HepG2 (cell line): ENCODE data around the gene SPHK2. TPM values are rescaled to one million over a fixed set of nuclear protein-coding genes. Genes with fewer than 3 reads are reported as not detected.

Experiments
- ARNT2 ChIP-seq: sonication (generic); formaldehyde crosslinking; IDR thresholded peaks from 2 replicates; pipeline ENCODE4 v1.8.0; 2022; ENCODE audit warnings: mild to moderate bottlenecking, low read depth, missing genetic modification reagents, moderate library complexity
- CC2D1A ChIP-seq: sonication (generic); formaldehyde crosslinking; IDR thresholded peaks from 2 replicates; pipeline ENCODE4 v1.8.1; 2023; ENCODE audit warnings: mild to moderate bottlenecking, missing genetic modification reagents
- CHD4 ChIP-seq: fragments of 200-600 bp; sonication (generic); IDR thresholded peaks from 2 replicates; pipeline ENCODE4 v1.7.0; 2017; ENCODE audit warnings: mild to moderate bottlenecking, low read length, borderline replicate concordance
- DNMT3B ChIP-seq: conservative IDR thresholded peaks from 2 replicates; pipeline ENCODE4 v1.6.1; 2016; ENCODE audit warnings: missing biosample characterization, control low read depth
- HIVEP1 ChIP-seq: sonication (generic); formaldehyde crosslinking; IDR thresholded peaks from 2 replicates; pipeline ENCODE4 v1.4.0; 2020; ENCODE audit warnings: mild to moderate bottlenecking, missing genetic modification reagents
- HNF4A ChIP-seq: sonication (generic); formaldehyde crosslinking; IDR thresholded peaks from 2 replicates; pipeline ENCODE4 v1.4.0; 2020; ENCODE audit warnings: missing genetic modification reagents
- IKZF4 ChIP-seq: sonication (generic); formaldehyde crosslinking; IDR thresholded peaks from 2 replicates; pipeline ENCODE4 v1.5.1; 2020; ENCODE audit warnings: borderline replicate concordance, mild to moderate bottlenecking, low read depth, missing genetic modification reagents; ENCODE audit errors: not compliant biosample characterization
- KLF13 ChIP-seq: sonication (generic); formaldehyde crosslinking; IDR thresholded peaks from 2 replicates; pipeline ENCODE4 v1.4.0; 2020; ENCODE audit warnings: mild to moderate bottlenecking, missing genetic modification reagents
- MEIS2 ChIP-seq: sonication (generic); formaldehyde crosslinking; IDR thresholded peaks from 2 replicates; pipeline ENCODE4 v1.9.0; 2021; ENCODE audit warnings: mild to moderate bottlenecking, missing genetic modification reagents
- NR2F2 ChIP-seq: IDR thresholded peaks from 2 replicates; pipeline ENCODE4 v1.6.1; 2012; ENCODE audit warnings: low read depth, inconsistent platforms, borderline replicate concordance
- PAF1 ChIP-seq: IDR thresholded peaks from 2 replicates; pipeline ENCODE4 v1.6.1; 2016; ENCODE audit warnings: missing genetic modification reagents, missing compliant biosample characterization
- PAX8 ChIP-seq: sonication (generic); formaldehyde crosslinking; IDR thresholded peaks from 2 replicates; pipeline ENCODE4 v1.8.0; 2022; ENCODE audit warnings: mild to moderate bottlenecking, missing genetic modification reagents, borderline replicate concordance
- SALL1 ChIP-seq: sonication (generic); formaldehyde crosslinking; IDR thresholded peaks from 2 replicates; pipeline ENCODE4 v1.8.0; 2022; ENCODE audit warnings: mild to moderate bottlenecking, missing genetic modification reagents
- SIN3B ChIP-seq: fragments of 150-350 bp; IDR thresholded peaks from 2 replicates; pipeline ENCODE4 v1.6.1; 2014; ENCODE audit warnings: low read length
- SNAPC2 ChIP-seq: sonication (generic); formaldehyde crosslinking; IDR thresholded peaks from 2 replicates; pipeline ENCODE4 v1.8.1; 2022; ENCODE audit warnings: mild to moderate bottlenecking, missing genetic modification reagents
- SNRNP70 ChIP-seq: fragments of 200-400 bp; formaldehyde crosslinking; IDR thresholded peaks from 2 replicates; pipeline ENCODE4 v1.6.1; 2017; ENCODE audit warnings: mild to moderate bottlenecking, low read depth, low read length, moderate library complexity
- SP1 ChIP-seq, 2 experiments: fragments of 450-650 bp in 1 of 2; sonication (generic) in 1 of 2; formaldehyde crosslinking in 1 of 2; IDR thresholded peaks; 2 replicates each; pipeline versions ENCODE4 v1.4.0 to v1.6.1; 2016 to 2020; ENCODE audit warnings: missing genetic modification reagents in 1 of 2
- TBP ChIP-seq: sonication (generic); formaldehyde crosslinking; IDR thresholded peaks from 2 replicates; pipeline ENCODE4 v1.5.0; 2020; ENCODE audit warnings: missing genetic modification reagents
- TBX2 ChIP-seq: sonication (generic); formaldehyde crosslinking; IDR thresholded peaks from 2 replicates; pipeline ENCODE4 v1.5.0; 2020; ENCODE audit warnings: missing genetic modification reagents, mild to moderate bottlenecking, borderline replicate concordance
- U2AF1 ChIP-seq: fragments of 200-400 bp; formaldehyde crosslinking; optimal IDR thresholded peaks from 2 replicates; pipeline ENCODE3; 2017; ENCODE audit warnings: mild to moderate bottlenecking, low read depth, low read length
- ZBTB7B ChIP-seq: sonication (generic); formaldehyde crosslinking; IDR thresholded peaks from 2 replicates; pipeline ENCODE4 v1.4.0; 2020; ENCODE audit warnings: missing genetic modification reagents
- ZFP37 ChIP-seq: sonication (generic); formaldehyde crosslinking; IDR thresholded peaks from 2 replicates; pipeline ENCODE4 v1.4.0; 2020; ENCODE audit warnings: missing genetic modification reagents, borderline replicate concordance
- ZNF672 ChIP-seq: sonication (generic); formaldehyde crosslinking; IDR thresholded peaks from 2 replicates; pipeline ENCODE4 v1.8.1; 2022; ENCODE audit warnings: missing genetic modification reagents
- polyA plus RNA-seq, 8 experiments: library from polyadenylated mRNA; depleted of rRNA in 3 of 8; stranded (reverse) in 7 of 8; unstranded in 1 of 8; fragments of >200 nt; fragmentation: Illumina TruSeq in 4 of 8; extraction: Trizol in 4 of 8; gene quantifications; 2 replicates each; pipeline versions ENCODE4 v1.2.1 to v1.2.3, GENCODE V29; 2011 to 2016; ENCODE audit warnings: low read depth in 4 of 8, missing spikeins in 1 of 8, mixed read lengths in 1 of 8; ENCODE audit not compliant: insufficient read depth in 1 of 8
- total RNA-seq, 5 experiments: library from RNA; depleted of rRNA; stranded (reverse); fragments of >200 nt; fragmentation: Illumina TruSeq; extraction: Trizol; gene quantifications; 2 replicates each; pipeline ENCODE4 v1.2.3, GENCODE V29; 2016; ENCODE audit warnings: low read depth in 1 of 5
- TF ChIP-seq, protein P1 (sequence below): sonication (generic); formaldehyde crosslinking; IDR thresholded peaks from 2 replicates; pipeline ENCODE4 v1.8.0; 2022; ENCODE audit warnings: mild to moderate bottlenecking, missing genetic modification reagents, borderline replicate concordance
- TF ChIP-seq, protein P2 (sequence below): sonication (generic); formaldehyde crosslinking; IDR thresholded peaks from 2 replicates; pipeline ENCODE4 v1.4.0; 2020; ENCODE audit warnings: missing genetic modification reagents
- TF ChIP-seq, protein P3 (sequence below): sonication (generic); formaldehyde crosslinking; IDR thresholded peaks from 2 replicates; pipeline ENCODE4 v1.4.0; 2020; ENCODE audit warnings: mild to moderate bottlenecking, missing genetic modification reagents
- TF ChIP-seq, protein P4 (sequence below): sonication (generic); formaldehyde crosslinking; IDR thresholded peaks from 2 replicates; pipeline ENCODE4 v1.8.0; 2022; ENCODE audit warnings: missing genetic modification reagents, low read depth, mild to moderate bottlenecking, borderline replicate concordance

Gene SPHK2
- total and polyA plus RNA-seq, 2 of the 13 experiments (the other 11 are each of a cell fraction or from before 2014, with no cell fraction given) = 2.9 to 14.4 TPM

DNA sequence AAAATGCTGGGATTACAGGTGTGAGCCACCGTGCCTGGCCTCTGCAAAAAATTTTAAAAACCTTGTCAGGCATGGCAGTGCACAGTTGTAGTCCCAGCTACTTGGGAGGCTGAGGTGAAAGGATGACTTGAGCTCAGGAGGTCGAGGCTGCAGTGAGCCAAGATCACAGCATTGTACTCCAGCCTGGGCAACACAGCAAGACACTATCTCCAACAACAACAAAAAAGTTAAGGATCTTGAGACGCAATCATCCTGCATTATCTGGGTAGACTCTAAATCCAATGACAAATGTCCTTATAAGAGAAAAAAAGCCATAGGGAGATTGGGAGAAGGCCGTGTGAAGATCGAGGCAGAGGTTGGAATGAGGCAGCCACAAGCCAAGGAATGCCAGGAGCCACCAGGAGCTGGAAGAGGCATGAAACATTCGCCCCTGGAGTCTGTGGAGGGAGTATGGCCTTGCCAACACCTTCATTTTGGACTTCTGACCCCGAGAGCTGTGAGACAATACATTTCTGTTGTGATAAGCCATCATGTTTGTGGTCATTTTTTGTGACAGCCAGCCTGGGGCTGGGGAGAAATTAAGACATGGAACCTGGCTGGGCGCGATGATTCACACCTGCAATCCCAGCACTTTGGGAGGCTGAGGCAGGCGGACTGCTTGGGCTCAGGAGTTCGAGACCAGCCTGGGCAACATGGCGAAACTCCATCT, 31.8 kb downstream of the SPHK2 start (continued):
- TF ChIP-seq IKZF4 (CRISPR knock-in tag) (no peak), SNAPC2 (CRISPR knock-in tag) (no peak), HNF4A (CRISPR knock-in tag) (peak; percentile 58), SIN3B (no peak), ZBTB7B (CRISPR knock-in tag) (no peak), PAX8 (no peak), TBX2 (CRISPR knock-in tag) (peak; percentile 60; the same call in 1 of the 2 replicates), CC2D1A (CRISPR knock-in tag) (no peak), SNRNP70 (no peak), KLF13 (no peak), HIVEP1 (no peak), ZFP37 (no peak), DNMT3B (CRISPR knock-in tag) (no peak), ARNT2 (no peak), MEIS2 (CRISPR knock-in tag) (no peak), CHD4 (no peak), U2AF1 (no peak), PAF1 (no peak), SALL1 (CRISPR knock-in tag) (peak; percentile 43; the same call in 1 of the 2 replicates), SP1 (IDR thresholded peaks at IDR 0.05) (no peak), SP1 (CRISPR knock-in tag; IDR thresholded peaks at IDR 0.05) (no peak), ZNF672 (CRISPR knock-in tag) (no peak), NR2F2 (no peak), TBP (CRISPR knock-in tag) (no peak)
- TF ChIP-seq, protein P1, sequence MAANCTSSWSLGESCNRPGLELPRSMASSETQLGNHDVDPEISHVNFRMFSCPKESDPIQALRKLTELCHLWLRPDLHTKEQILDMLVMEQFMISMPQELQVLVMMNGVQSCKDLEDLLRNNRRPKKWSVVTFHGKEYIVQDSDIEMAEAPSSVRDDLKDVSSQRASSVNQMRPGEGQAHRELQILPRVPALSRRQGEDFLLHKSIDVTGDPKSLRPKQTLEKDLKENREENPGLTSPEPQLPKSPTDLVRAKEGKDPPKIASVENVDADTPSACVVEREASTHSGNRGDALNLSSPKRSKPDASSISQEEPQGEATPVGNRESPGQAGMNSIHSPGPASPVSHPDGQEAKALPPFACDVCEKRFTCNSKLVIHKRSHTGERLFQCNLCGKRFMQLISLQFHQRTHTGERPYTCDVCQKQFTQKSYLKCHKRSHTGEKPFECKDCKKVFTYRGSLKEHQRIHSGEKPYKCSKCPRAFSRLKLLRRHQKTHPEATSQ = no peak
- TF ChIP-seq, protein P2, sequence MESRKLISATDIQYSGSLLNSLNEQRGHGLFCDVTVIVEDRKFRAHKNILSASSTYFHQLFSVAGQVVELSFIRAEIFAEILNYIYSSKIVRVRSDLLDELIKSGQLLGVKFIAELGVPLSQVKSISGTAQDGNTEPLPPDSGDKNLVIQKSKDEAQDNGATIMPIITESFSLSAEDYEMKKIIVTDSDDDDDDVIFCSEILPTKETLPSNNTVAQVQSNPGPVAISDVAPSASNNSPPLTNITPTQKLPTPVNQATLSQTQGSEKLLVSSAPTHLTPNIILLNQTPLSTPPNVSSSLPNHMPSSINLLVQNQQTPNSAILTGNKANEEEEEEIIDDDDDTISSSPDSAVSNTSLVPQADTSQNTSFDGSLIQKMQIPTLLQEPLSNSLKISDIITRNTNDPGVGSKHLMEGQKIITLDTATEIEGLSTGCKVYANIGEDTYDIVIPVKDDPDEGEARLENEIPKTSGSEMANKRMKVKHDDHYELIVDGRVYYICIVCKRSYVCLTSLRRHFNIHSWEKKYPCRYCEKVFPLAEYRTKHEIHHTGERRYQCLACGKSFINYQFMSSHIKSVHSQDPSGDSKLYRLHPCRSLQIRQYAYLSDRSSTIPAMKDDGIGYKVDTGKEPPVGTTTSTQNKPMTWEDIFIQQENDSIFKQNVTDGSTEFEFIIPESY (CRISPR knock-in tag) = peak; percentile 72; the same call in 1 of the 2 replicates
- TF ChIP-seq, protein P3, sequence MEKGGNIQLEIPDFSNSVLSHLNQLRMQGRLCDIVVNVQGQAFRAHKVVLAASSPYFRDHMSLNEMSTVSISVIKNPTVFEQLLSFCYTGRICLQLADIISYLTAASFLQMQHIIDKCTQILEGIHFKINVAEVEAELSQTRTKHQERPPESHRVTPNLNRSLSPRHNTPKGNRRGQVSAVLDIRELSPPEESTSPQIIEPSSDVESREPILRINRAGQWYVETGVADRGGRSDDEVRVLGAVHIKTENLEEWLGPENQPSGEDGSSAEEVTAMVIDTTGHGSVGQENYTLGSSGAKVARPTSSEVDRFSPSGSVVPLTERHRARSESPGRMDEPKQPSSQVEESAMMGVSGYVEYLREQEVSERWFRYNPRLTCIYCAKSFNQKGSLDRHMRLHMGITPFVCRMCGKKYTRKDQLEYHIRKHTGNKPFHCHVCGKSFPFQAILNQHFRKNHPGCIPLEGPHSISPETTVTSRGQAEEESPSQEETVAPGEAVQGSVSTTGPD (CRISPR knock-in tag) = no peak
- TF ChIP-seq, protein P4, sequence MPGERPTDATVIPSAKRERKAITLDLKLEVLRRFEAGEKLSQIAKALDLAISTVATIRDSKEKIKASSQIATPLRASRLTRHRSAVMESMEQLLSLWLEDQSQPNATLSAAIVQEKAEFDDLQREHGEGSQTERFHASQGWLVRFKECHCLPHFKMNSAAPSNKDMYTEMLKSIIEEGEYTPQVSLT (CRISPR knock-in tag) = no peak
